ENCODE results near the gene GNB1L. TPM values are rescaled to one million over a fixed set of nuclear protein-coding genes. Genes with fewer than 3 reads are reported as not detected.
"Not testable (repeated sequence)": the region's sequence is repeated elsewhere in the genome, so short reads cannot be mapped to it uniquely, and the experiment has no call there.

Gene GNB1L
- total RNA-seq, 1 donor from 2014 or later: 7.0 TPM

DNA sequence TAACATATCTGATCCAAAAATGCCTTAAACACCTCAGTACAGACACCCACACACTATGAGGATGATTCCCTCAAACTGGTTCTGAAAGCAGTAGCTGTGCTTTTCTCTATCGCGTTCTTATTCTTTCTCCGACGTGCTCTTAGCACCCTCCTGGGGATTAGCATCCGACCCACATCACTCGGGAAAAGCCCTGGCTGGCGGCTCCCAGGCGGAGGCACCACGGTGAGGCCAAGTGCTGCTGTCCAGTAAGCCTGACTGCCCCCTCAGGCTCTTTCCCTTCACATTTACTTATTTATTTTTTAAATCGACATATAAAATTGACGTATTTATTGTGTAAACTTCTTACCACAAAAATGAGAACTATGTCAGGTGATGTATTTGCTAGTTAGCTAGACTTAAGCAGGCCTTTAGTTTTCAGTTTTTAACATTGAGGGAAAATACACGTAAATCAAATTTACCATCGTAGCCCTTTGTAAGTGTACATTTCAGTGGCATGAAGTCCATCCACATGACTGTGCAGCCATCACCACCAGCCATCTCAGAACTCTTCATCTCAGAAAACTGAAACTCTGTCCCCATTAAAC lies 74.9 kb downstream of the GNB1L start:
- Histone ChIP-seq H3K36me3 (ENCODE audit: control insufficient read depth, insufficient read depth, low read length) (no peaks in the 10 kb centered on the region), H3K27me3 (ENCODE audit: control insufficient read depth, insufficient read depth, low read length) (peaks cover 32% of the 10 kb centered on the region), H3K4me3 (ENCODE audit: low read depth, low read length) (no peak overlapping the region)
- DNase-seq (ENCODE audit: low read depth): no peak
- TF ChIP-seq, protein P1, sequence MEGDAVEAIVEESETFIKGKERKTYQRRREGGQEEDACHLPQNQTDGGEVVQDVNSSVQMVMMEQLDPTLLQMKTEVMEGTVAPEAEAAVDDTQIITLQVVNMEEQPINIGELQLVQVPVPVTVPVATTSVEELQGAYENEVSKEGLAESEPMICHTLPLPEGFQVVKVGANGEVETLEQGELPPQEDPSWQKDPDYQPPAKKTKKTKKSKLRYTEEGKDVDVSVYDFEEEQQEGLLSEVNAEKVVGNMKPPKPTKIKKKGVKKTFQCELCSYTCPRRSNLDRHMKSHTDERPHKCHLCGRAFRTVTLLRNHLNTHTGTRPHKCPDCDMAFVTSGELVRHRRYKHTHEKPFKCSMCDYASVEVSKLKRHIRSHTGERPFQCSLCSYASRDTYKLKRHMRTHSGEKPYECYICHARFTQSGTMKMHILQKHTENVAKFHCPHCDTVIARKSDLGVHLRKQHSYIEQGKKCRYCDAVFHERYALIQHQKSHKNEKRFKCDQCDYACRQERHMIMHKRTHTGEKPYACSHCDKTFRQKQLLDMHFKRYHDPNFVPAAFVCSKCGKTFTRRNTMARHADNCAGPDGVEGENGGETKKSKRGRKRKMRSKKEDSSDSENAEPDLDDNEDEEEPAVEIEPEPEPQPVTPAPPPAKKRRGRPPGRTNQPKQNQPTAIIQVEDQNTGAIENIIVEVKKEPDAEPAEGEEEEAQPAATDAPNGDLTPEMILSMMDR (IDR thresholded peaks at IDR 0.05; ENCODE audit: insufficient read depth, low read length, poor library complexity, severe bottlenecking): no peak

DNA sequence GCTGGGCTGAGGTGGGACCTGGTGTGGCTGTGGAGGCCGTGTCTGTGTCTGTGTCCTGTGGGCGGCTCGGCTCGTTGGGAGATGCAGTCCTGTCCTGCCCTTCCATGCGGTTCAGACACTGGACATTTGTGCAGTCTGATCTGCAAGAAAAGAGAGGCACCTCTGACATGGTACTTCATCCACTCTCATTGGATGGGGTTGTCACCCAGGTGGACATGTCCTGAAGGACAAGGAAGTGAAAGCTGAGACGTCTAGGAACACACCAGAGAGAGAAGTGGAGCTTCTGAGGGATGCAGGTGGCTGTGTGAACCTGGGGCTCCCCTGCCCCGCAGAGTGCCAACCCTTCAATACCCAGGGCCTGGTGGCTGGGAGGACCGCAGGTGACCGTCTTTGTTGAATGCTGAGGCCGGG lies 75.7 kb downstream of the GNB1L start:
- TF ChIP-seq, protein P1 (IDR thresholded peaks at IDR 0.05; ENCODE audit: insufficient read depth, low read length, poor library complexity, severe bottlenecking): no peak
- no peak overlapping the region for H3K4me3 ChIP-seq (ENCODE audit: low read depth, low read length)
- no peaks in the 10 kb centered on the region for H3K36me3 ChIP-seq (ENCODE audit: control insufficient read depth, insufficient read depth, low read length)
- no peak for DNase-seq (ENCODE audit: low read depth)
- peaks cover 27% of the 10 kb centered on the region for H3K27me3 ChIP-seq (ENCODE audit: control insufficient read depth, insufficient read depth, low read length)

DNA sequence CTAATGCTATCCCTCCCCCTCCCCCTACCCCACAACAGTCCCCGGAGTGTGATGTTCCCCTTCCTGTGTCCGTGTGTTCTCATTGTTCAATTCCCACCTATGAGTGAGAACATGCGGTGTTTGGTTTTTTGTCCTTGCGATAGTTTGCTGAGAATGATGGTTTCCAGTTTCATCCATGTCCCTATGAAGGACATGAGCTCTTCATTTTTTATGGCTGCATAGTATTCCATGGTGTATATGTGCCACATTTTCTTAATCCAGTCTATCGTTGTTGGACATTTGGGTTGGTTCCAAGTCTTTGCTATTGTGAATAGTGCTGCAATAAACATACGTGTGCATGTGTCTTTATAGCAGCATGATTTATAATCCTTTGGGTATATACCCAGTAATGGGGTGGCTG lies 77.5 kb downstream of the GNB1L start:
- not testable (repeated sequence) for H3K36me3 ChIP-seq (ENCODE audit: control insufficient read depth, insufficient read depth, low read length); H3K4me3 ChIP-seq (ENCODE audit: low read depth, low read length)

DNA sequence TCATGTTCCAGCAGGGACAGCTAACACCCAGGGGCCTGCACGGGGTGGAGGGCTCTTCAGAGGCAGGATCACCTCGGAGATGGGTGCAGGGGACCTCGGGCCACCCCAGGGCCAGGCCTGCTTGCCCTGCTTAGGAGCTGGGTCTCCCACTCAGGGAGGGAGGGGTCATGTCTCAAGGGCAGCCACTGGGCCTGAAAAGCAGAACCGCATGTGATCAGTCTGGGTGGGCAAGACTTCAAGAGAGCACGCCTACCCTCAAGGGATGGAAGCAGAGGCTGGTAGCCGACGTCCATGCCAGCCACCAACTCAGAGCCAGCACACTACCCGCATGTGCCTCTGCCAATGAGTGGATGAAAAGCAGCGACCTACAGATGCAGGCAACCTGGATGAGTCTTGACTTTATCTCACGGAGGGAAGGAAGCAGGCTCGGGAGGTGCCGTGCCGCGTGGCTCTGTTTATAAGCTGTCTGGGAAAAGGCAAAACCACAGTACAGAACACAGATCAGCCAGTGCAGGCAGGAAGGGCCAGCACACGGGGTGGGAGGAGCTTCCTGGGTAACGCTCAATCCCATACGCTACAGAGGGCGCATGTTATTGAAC lies 78.1 kb downstream of the GNB1L start:
- no peak for DNase-seq (ENCODE audit: low read depth)
- H3K4me3 ChIP-seq (ENCODE audit: low read depth, low read length): no peak overlapping the region
- H3K27me3 ChIP-seq (ENCODE audit: control insufficient read depth, insufficient read depth, low read length): peaks cover 24% of the 10 kb centered on the region
- H3K36me3 ChIP-seq (ENCODE audit: control insufficient read depth, insufficient read depth, low read length): no peaks in the 10 kb centered on the region
- TF ChIP-seq, protein P1 (IDR thresholded peaks at IDR 0.05; ENCODE audit: insufficient read depth, low read length, poor library complexity, severe bottlenecking): no peak

More for the DNA sequence above, 77.5 kb downstream of the GNB1L start:
- DNase-seq (ENCODE audit: low read depth): not testable (repeated sequence)
- peaks cover 23% of the 10 kb centered on the region for H3K27me3 ChIP-seq (ENCODE audit: control insufficient read depth, insufficient read depth, low read length)

DNA sequence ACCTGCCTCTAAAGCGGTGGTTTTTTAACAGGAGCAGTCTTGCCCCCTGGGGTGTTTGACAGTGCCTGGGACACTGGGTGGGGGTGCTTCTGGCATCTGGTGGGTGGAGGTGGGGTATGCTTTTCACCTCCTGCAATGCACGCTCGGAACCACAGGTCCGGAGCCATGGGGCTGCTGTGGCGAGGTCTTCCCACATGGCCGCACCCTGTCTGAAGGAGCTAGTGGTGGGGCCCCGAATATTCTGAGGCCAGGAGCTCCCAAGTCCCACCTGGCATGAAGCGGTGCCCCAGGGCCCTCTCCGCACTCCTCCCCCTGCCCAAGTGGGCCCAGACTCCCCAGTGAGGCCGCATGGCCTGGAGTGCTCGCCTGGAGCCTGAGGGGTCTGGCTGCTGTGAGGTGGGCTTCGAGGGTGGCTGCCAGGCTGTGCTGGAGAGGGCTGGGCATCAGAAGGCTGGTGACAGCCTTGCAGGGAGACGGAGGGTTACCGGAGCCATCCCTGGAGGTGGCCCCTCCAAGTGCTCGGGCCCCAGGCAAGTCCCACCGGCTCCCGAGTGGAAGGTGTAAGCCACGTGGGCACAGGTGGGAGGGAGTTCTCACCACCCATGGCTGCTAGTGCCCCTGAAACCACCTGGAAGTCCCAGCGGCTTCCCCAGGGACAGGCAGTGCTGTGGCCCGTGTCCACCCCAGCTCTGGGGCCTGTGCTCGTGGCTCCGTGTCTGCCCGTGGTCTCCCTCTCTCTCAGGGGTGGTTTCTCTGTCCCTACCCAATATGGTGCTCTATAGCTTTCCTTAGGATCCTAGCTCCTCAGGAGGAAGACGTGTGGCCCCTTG lies 79.0 kb downstream of the GNB1L start:
- no peak for DNase-seq (ENCODE audit: low read depth)
- Histone ChIP-seq H3K36me3 (ENCODE audit: control insufficient read depth, insufficient read depth, low read length) (no peaks in the 10 kb centered on the region), H3K27me3 (ENCODE audit: control insufficient read depth, insufficient read depth, low read length) (peaks cover 29% of the 10 kb centered on the region), H3K4me3 (ENCODE audit: low read depth, low read length) (no peak overlapping the region)
- TF ChIP-seq, protein P1 (IDR thresholded peaks at IDR 0.05; ENCODE audit: insufficient read depth, low read length, poor library complexity, severe bottlenecking): no peak

DNA sequence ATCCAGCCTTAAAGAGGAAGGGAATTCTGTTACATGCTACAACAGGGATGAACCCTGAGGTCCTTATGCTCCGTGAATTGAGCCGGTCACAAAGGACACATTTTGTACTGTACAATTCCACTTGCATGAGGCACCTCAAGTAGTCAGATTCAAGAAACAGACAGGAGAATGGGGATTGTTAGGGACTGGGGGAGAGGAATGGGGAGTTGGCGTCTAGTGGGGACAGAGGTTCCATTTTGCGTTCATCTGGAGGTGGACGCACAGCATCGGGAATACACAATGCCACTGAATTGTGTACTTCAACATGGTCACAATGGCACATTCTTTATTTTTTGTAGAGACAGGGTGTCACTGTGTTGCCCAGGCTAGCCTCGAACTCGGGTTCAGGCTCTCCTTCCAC lies 80.0 kb downstream of the GNB1L start:
- H3K36me3 ChIP-seq (ENCODE audit: control insufficient read depth, insufficient read depth, low read length): no peaks in the 10 kb centered on the region
- TF ChIP-seq, protein P1 (IDR thresholded peaks at IDR 0.05; ENCODE audit: insufficient read depth, low read length, poor library complexity, severe bottlenecking): no peak
- H3K4me3 ChIP-seq (ENCODE audit: low read depth, low read length): no peak overlapping the region
- DNase-seq (ENCODE audit: low read depth): no peak
- H3K27me3 ChIP-seq (ENCODE audit: control insufficient read depth, insufficient read depth, low read length): peaks cover 38% of the 10 kb centered on the region
